Mammary epithelial cell (primary cell): ENCODE data around the gene SPIN2A.

Experiments used
- CTCF ChIP-seq, 2 donors: IDR thresholded peaks in 1 of 2; conservative IDR thresholded peaks in 1 of 2; 2 replicates each; pipeline ENCODE4 v1.5.1; 2011 to 2012; ENCODE audit warnings: inconsistent platforms in 2 of 2, low read length in 2 of 2, mild to moderate bottlenecking in 2 of 2, control low read depth in 1 of 2, low read depth in 1 of 2; ENCODE audit not compliant: insufficient read depth in 1 of 2; ENCODE audit errors: extremely low read depth in 1 of 2
- EZH2 ChIP-seq: IDR thresholded peaks from 2 replicates; pipeline ENCODE4 v1.6.1; 2012; ENCODE audit warnings: low read length, inconsistent platforms, borderline replicate concordance

- TF ChIP-seq CTCF (conservative IDR thresholded peaks at IDR 0.05 in 1 of 2, IDR thresholded peaks at IDR 0.05 in 1 of 2; ENCODE audit: extremely low read depth in 1 of 2, insufficient read depth in 1 of 2, low read depth in 1 of 2, low read length in 2 of 2) (no peak), EZH2 (no peak)
Measured at GRCh38 chrX:57155171-57155570, 18.0 kb upstream of the SPIN2A start.
